Brain microvascular endothelial cell (primary cell): ENCODE data around the gene L3MBTL1.

ENCODE experiments used
- DNase-seq: peaks from one replicate; pipeline ENCODE4 v3.0.0-alpha.2; 2020
- H3K27ac ChIP-seq: fragments of 250-450 bp; sonication (Bioruptor Pico); 2 replicates; pipeline ENCODE4 v1.5.1; 2020; ENCODE audit warnings: mild to moderate bottlenecking, moderate library complexity
- H3K27me3 ChIP-seq: fragments of 250-450 bp; sonication (Bioruptor Pico); replicated peaks from 2 replicates; pipeline ENCODE4 v1.5.1; 2020; ENCODE audit warnings: mild to moderate bottlenecking
- H3K36me3 ChIP-seq: fragments of 250-450 bp; sonication (Bioruptor Pico); replicated peaks from 2 replicates; pipeline ENCODE4 v1.5.1; 2020; ENCODE audit warnings: mild to moderate bottlenecking
- H3K4me3 ChIP-seq: 2 replicates; pipeline ENCODE4 v1.5.1; 2011; ENCODE audit warnings: low read depth, mild to moderate bottlenecking, control low read depth, low read length, moderate library complexity
- in situ Hi-C: cut with HindIII; loops from 2 replicates; pipeline ENCODE4 v1.10.0; 2017; ENCODE audit warnings: low sequenced_read_pairs, low pct_ligation_motif_present
- TF ChIP-seq, protein P1 (sequence below): IDR thresholded peaks from 2 replicates; pipeline ENCODE4 v1.5.1; 2011; ENCODE audit warnings: low read depth, mild to moderate bottlenecking, moderate library complexity, low read length, control low read depth, inconsistent platforms; ENCODE audit errors: missing control alignments

Gene L3MBTL1

GRCh38 chr20:43537921-43538877 is 30.7 kb downstream of the L3MBTL1 start:
- Histone ChIP-seq H3K36me3 (no peaks in the 10 kb centered on the region), H3K27me3 (no peaks in the 10 kb centered on the region), H3K27ac (no peak overlapping the region), H3K4me3 (no peak overlapping the region)
- TF ChIP-seq, protein P1, sequence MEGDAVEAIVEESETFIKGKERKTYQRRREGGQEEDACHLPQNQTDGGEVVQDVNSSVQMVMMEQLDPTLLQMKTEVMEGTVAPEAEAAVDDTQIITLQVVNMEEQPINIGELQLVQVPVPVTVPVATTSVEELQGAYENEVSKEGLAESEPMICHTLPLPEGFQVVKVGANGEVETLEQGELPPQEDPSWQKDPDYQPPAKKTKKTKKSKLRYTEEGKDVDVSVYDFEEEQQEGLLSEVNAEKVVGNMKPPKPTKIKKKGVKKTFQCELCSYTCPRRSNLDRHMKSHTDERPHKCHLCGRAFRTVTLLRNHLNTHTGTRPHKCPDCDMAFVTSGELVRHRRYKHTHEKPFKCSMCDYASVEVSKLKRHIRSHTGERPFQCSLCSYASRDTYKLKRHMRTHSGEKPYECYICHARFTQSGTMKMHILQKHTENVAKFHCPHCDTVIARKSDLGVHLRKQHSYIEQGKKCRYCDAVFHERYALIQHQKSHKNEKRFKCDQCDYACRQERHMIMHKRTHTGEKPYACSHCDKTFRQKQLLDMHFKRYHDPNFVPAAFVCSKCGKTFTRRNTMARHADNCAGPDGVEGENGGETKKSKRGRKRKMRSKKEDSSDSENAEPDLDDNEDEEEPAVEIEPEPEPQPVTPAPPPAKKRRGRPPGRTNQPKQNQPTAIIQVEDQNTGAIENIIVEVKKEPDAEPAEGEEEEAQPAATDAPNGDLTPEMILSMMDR, result peak; percentile 93
- in situ Hi-C loops, result no loop called here
- peak; percentile 70 for DNase-seq

DNA sequence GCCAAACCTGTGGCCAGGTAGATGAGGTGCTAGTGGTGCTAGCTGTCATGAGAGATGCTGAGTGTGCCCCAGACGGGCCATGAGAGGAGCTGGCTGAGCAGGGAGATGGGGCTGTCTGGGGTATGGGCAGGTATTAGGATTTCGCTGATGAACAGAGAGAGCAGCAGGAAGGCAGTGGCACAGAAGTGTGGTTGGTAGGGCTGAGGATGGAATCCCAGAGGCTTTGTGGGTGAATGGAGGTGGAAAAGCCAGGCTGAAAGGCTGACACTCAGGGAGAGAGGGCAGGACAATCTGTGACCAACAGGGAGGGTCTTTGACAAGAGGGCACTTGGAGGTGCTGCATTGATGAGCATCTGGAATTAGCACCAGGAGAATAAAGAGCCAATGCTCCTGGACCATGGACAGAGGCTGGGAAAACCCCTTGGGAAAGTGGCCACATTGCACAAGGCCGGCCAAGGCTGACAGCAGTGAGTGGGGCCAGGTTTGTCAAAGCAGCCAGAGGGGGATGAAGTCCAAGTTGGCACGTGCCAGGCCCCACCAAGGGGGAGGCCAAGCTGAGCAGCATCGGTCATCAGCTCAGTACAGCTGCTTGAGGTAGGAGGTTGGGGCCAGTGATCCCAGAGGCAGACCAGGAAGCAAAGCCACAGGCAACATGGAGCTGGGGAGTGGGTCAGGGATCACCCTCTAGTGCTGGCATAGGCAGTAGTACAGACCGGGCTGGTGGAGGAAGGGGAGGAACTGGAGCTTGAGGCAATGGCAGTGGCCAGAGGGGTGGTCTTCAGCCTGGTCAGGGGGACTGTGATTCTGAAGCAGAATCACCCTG is 31.6 kb downstream of the L3MBTL1 start:
- DNase-seq, result no peak
- Histone ChIP-seq H3K36me3 (no peaks in the 10 kb centered on the region), H3K27ac (no peak overlapping the region), H3K4me3 (no peak overlapping the region), H3K27me3 (no peaks in the 10 kb centered on the region)
- in situ Hi-C loops, result no loop called here
- TF ChIP-seq, protein P1, result no peak

DNA sequence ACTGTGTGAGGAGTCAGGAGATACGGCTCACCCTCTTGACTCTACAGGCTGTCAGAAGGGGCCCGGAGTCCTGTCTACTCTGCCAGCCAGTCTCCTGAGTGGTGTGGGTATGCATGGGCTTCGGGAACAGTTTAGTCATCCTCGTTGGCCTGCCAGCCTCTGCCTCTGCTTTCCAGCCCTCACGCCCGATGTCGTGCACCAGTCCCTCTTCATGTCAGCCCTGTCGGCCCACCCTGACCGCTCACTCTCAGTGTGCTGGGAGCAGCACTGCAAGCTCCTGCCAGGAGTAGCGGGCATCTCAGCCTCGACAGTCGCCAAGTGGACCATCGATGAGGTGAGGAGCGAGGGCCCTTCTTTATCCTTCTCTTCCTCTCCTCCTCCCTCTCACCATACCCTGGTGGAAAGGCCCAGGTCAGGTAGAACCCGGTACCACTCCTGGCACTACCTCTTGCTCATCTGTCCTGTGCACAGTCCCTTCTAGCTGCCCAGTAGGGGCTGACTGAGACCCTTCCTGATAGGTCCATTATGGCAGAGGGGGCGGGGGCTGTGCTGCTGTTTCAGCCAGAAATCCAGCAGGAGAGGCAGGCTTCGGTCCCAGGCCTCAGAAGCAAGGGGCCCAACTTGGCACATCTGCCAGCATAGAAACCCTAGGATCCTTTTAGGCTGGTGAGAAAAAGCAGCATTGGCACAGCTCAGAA is 32.6 kb downstream of the L3MBTL1 start:
- in situ Hi-C loops, result no loop called here
- Histone ChIP-seq H3K36me3 (no peaks in the 10 kb centered on the region), H3K27me3 (no peaks in the 10 kb centered on the region), H3K4me3 (no peak overlapping the region), H3K27ac (no peak overlapping the region)
- TF ChIP-seq, protein P1, result no peak
- DNase-seq, result no peak

DNA sequence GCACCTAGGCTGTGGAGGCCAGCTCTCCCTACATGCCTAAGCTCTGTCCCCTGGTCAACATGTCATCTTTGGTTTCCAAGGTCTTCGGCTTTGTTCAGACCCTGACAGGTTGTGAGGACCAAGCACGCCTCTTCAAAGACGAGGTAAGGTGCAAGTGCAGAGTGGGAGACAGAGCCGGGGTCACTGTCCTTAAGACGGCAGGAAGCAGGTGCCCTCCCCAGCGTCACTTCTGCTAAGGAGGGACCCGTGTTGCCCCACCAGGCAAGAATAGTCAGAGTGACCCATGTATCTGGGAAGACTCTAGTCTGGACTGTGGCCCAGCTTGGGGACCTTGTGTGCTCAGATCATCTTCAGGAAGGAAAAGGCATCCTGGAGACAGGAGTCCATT is 33.2 kb downstream of the L3MBTL1 start:
- TF ChIP-seq, protein P1, result no peak
- Histone ChIP-seq H3K27ac (no peak overlapping the region), H3K36me3 (no peaks in the 10 kb centered on the region), H3K27me3 (no peaks in the 10 kb centered on the region), H3K4me3 (no peak overlapping the region)
- in situ Hi-C loops, result no loop called here
- DNase-seq, result no peak

- TF ChIP-seq, protein P1, result no peak
- H3K4me3 ChIP-seq, result no peak overlapping the region
- in situ Hi-C loops, result no loop called here
- no peak for DNase-seq
- no peaks in the 10 kb centered on the region for H3K27me3 ChIP-seq
- no peak overlapping the region for H3K27ac ChIP-seq
- no peaks in the 10 kb centered on the region for H3K36me3 ChIP-seq
These were observed 33.7 kb downstream of the L3MBTL1 start for GRCh38 chr20:43541214-43541613.
